ENCODE measurements around the gene SRGAP1.
"Not testable (repeated sequence)": the region's sequence is repeated elsewhere in the genome, so short reads cannot be mapped to it uniquely, and the experiment has no call there.

SRGAP1 gene

GRCh38 chr12:64192644-64193444 lies 348.3 kb downstream of the SRGAP1 start:
- no peak overlapping the region for H3K27ac Mint-ChIP-seq
- no peaks in the 10 kb centered on the region for H3K27me3 Mint-ChIP-seq (ENCODE audit: low read depth)
- peaks cover 2% of the 10 kb centered on the region for H3K9me3 Mint-ChIP-seq
- no peak for TF ChIP-seq CTCF (IDR thresholded peaks at IDR 0.05; ENCODE audit: unreplicated experiment in 3 of 3)
- peaks cover 23% of the 10 kb centered on the region for H3K36me3 Mint-ChIP-seq (ENCODE audit: low read depth)
- no peak overlapping the region for H3K4me3 Mint-ChIP-seq
- H3K4me1 Mint-ChIP-seq = peaks cover 5% of the 10 kb centered on the region

DNA sequence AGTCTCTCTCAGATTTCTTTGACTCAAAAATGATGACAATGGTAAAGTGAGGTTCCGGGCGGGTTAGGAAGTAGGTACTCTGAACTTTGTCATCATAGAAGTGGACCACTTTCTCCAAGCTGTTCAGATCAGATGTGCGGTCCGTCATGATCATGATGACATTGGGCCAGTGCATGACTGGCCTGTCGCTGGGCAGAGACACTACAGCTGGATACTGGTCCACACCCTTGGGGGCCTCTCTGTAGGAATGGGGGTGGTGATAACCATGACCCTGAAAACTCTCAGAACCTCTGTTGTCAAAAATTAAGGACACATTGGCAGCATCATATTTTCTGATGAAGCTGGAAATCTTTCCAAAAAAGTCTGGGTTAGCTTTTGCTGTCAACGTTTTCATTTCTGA lies 349.4 kb downstream of the SRGAP1 start:
- H3K27me3 Mint-ChIP-seq (ENCODE audit: low read depth) = no peaks in the 10 kb centered on the region
- H3K27ac Mint-ChIP-seq = no peak overlapping the region
- TF ChIP-seq CTCF (IDR thresholded peaks at IDR 0.05; ENCODE audit: unreplicated experiment in 3 of 3) = no peak
- peaks cover 5% of the 10 kb centered on the region for H3K4me1 Mint-ChIP-seq
- H3K4me3 Mint-ChIP-seq = no peak overlapping the region
- H3K36me3 Mint-ChIP-seq (ENCODE audit: low read depth) = peaks cover 23% of the 10 kb centered on the region
- H3K9me3 Mint-ChIP-seq = peaks cover 2% of the 10 kb centered on the region

DNA sequence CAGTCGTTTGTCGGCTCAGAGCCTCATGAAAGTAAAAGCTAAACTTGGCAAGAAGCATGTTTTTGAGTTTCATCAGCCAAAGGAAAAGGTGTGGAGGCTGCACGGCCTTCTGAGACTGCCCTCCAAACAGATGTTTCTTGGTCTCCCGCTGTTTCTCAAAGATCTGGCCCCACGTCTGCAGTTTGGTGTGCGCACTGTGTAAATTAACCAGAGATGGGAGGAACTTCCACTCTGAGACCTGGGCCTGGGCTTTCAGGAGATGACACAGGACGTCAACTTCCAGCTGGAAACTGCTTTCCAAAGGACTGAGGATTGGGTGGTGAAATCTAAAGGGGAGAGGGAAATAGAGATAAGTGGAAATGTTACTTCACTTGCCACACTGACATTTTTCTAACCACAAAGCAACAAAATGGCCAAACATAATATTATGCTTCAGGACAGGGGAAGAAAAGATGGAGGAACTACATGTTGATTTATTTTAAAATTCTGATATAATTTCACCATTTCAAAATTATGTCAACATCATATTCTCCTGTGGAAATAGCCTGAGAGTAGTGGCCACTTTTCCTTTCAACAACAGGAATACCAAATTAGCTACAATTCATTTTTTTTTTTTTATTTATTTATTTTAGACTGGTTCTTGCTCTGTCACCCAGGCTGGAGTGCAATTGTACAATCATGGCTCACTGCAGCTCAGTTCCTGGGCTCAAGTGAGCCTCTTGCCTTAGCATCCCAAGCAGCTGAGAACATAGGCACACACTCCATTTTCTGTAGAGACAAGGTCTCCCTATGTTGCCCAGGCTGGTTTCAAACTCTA lies 350.0 kb downstream of the SRGAP1 start:
- H3K36me3 Mint-ChIP-seq (ENCODE audit: low read depth) = peaks cover 23% of the 10 kb centered on the region
- no peaks in the 10 kb centered on the region for H3K27me3 Mint-ChIP-seq (ENCODE audit: low read depth)
- H3K4me3 Mint-ChIP-seq = no peak overlapping the region
- peak overlapping the region in 1 of 3 experiments; percentile 15 for H3K27ac Mint-ChIP-seq
- H3K4me1 Mint-ChIP-seq = peaks cover 5% of the 10 kb centered on the region
- H3K9me3 Mint-ChIP-seq = peaks cover under 1% of the 10 kb centered on the region
- no peak for TF ChIP-seq CTCF (IDR thresholded peaks at IDR 0.05; ENCODE audit: unreplicated experiment in 3 of 3)

GRCh38 chr12:64195841-64196240 lies 351.3 kb downstream of the SRGAP1 start:
- not testable (repeated sequence) for H3K27ac Mint-ChIP-seq; H3K4me1 Mint-ChIP-seq; H3K27me3 Mint-ChIP-seq (ENCODE audit: low read depth); H3K9me3 Mint-ChIP-seq; H3K4me3 Mint-ChIP-seq
- H3K36me3 Mint-ChIP-seq (ENCODE audit: low read depth) = peaks cover 23% of the 10 kb centered on the region

DNA sequence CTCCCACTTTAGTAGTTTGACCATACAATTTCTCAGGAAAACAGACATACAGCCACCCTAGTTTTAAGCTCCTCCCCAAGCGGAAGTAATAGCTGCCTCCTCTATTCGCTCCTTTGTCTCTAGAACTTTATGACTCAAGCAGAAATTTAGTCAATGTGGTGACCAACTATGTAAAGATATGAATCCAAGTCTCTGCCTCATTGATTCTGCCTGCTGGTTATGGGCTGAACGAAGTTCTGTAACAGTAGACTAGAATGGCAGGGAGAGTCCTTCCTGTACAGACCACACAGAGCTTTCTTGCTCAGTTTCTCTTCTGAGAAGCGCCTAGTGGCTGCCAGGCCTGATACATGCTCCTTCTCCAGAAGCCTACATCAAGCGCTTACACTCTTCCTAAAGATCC lies 358.5 kb downstream of the SRGAP1 start:
- no peaks in the 10 kb centered on the region for H3K27me3 Mint-ChIP-seq (ENCODE audit: low read depth)

More for the DNA sequence above, 358.5 kb downstream of the SRGAP1 start:
- no peak overlapping the region for H3K27ac Mint-ChIP-seq
- H3K4me3 Mint-ChIP-seq = no peak overlapping the region
- H3K9me3 Mint-ChIP-seq = peaks cover 4% of the 10 kb centered on the region
- no peaks in the 10 kb centered on the region for H3K4me1 Mint-ChIP-seq
- no peak for TF ChIP-seq CTCF (IDR thresholded peaks at IDR 0.05; ENCODE audit: unreplicated experiment in 3 of 3)
- H3K36me3 Mint-ChIP-seq (ENCODE audit: low read depth) = peaks cover 10% of the 10 kb centered on the region

Data from nephron (organoid).